GM19468 (cell line): ENCODE data around the gene GFOD2.
"Not testable (repeated sequence)": the region's sequence is repeated elsewhere in the genome, so short reads cannot be mapped to it uniquely, and the experiment has no call there.

Experiments
- ATAC-seq: cut with Tn5 transposase; IDR thresholded peaks from one replicate; pipeline ENCODE4 v1.9.1; 2021; ENCODE audit warnings: mild to moderate bottlenecking, moderate library complexity, moderate number of reproducible peaks; ENCODE audit not compliant: unreplicated experiment; ENCODE audit errors: extremely low read depth

GFOD2 gene

GRCh38 chr16:67707790-67708189 is 11.3 kb downstream of the GFOD2 start:
- ATAC-seq: no peak

GRCh38 chr16:67707210-67707609 is 11.9 kb downstream of the GFOD2 start:
- no peak for ATAC-seq

DNA sequence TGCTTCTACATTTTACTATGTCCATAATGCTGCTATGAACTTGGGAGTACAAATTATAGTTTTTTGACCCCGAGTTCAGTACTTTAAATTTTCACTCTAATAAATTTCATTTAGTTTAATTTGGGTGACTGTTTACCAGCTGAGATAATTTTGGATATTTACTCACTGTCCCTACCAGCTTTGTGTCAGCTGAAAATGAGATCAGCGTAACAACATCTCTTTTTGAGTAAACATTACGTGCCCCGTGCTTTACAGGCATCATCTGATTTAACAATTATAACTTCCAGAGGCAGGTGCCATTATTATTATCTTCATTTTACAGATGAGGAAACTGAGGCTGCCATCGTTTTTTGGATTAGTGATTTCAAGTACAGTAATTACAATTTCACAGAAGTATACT is 15.0 kb downstream of the GFOD2 start:
- ATAC-seq: no peak

- no peak for ATAC-seq
These were observed 15.5 kb downstream of the GFOD2 start for GRCh38 chr16:67703626-67704025.

DNA sequence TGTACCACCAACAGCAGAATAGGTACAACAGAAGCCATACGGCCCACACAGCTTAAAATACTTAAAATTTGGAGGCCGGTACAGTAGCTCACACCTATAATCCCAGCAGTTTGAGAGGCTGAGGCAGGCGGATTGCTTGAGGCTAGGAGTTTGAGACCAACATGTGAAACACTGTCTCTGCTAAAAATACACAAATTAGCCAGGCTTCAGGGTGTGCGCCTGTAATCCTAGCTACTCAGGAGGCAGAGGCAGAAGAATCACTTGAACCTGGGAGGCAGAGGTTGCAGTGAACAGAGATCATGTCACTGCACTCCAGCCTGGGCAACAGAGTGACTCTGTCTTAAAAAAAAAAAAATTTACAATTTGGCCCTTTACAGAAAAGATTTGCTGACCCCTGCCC is 17.0 kb downstream of the GFOD2 start:
- no peak for ATAC-seq

GRCh38 chr16:67701420-67701819 is 17.7 kb downstream of the GFOD2 start:
- ATAC-seq: no peak

DNA sequence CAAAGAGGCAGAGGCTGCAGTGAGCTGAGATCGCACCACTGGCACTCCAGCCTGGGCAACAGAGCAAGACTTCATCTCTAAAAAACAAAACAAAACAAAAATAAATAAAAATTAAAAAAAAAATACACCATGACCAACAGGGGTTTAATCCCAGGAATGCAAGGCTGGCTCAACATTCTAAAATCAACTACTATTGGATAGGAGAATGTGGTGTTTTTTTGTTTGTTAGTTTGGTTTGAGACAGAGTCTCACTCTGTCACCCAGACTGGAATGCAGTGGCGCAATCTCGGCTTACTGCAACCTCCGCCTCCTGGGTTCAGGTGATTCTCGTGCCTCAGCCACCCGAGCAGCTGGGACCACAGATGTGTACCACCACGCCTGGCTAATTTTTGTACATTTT is 19.9 kb downstream of the GFOD2 start:
- no peak for ATAC-seq

DNA sequence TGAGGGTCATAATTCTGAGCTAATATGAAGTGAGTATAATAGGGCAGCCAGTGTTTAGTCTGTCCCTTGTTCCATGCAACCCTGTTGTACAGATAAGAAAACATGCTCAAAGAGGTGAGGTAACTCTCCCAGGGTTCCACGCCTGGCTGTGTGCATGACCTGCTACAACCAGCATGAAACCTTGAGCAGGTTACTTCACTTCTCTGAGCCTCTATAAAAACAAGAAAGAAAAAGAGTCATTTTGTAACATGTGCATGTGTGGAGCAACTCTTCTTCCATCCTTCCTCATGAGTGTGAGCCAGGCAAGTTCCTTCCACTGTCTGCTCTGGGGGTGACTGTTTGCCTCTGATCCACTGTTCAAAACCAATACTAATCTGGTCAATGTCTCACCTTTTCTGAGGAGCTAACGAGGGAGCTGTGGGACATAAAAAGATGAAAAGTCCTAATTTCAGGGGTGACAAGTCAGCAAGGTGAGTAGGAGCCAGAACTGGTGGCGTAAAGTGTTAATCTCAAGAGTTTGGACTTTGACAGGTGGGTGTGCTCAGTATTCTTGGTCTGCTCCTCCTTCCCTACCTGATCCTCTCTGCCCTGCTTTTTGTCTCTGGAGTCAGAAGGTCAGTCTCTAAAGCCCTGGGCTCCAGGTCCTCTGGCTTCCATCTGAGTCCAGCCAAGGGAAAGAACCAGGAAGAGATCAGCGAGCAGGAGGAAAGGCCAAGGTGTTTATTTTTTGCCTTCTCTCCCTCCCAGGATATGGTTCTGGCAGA is 21.5 kb downstream of the GFOD2 start:
- no peak for ATAC-seq

DNA sequence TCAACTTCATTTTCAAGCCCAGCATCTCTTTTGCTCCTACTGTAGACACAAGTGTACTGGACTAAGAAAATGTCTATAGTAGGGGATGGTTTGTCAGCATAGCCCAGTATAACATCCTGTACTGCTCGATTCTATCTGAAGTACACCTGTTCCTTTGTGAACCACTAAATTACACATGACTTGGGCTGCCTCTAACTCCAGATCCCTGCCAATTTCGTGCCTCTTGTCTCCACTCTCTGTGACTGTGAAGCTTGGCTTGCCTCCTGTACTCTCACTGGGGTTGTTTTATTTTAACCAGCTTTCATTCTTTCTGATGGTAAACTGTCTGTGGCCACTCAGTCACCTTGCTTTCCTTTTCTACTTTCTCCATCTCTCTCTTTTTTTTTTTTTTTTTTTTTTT is 24.5 kb downstream of the GFOD2 start:
- ATAC-seq: no peak

DNA sequence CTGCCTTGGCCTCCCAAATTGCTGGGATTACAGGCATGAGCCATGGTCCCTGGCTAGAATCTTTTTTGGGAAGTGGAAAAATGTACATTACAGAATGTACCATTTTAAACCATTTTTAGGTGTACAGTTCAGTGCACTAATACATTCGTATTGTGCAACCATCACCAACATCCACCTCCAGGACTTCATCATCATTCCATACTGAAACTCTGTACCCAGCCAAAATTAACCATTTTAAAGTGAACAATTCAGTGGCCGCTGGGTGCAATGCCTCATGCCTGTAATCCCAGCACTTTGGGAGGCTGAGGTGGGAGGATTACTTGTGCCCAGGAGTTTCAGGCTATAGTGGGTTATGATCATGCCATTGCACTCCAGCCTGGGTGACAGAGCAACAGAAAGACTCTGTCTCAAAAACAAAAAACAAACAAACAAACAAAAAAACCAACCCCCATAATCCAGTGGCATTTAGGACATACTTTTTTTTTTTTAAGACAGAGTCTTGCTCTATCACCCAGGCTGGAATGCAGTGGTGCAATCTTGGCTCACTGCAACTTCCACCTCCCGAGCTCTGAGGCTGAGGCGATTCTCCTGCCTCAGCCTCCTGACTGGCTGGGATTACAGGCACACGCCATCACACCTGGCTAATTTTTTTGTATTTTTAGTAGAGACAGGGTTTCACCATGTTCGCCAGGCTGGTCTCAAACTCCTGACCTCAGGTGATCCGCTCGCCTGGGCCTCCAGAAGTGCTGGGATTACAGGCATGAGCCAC is 25.4 kb downstream of the GFOD2 start:
- not testable (repeated sequence) for ATAC-seq

DNA sequence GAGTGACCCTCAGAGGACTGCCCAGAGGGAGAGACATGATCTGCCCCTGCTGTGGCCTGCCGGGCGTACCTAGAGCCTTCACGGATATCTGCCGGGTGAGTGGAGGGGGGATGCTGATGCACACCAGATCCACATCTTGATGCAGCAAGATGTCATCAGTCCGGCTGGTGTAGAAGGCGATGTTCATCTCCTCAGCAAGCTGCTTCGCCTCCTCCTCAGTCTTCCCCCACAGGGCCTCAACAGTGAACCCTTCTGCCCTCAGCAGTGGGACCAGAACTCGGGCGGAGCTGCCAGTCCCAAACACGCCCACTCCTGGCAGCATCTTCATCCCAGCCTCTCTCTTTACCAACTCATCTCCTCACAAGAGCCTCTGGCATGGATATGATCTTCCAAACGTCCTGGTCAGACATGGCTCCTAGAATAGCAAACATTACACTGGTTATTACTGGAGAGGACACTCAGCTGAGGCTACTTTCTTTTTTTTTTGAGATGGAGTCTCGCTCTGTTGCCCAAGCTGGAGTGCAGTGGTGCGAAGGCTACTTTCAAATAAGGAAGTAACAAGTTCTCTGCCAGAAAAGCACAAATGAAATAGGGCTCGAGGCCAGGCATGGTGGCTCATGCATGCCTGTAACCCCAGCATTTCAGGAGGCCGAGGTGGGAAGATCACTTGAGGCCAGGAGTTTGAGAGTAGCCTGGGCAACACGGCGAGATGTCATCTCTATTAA is 33.6 kb downstream of the GFOD2 start:
- ATAC-seq: no peak

- ATAC-seq: no peak
These were observed 35.3 kb downstream of the GFOD2 start for GRCh38 chr16:67683767-67684166.

GRCh38 chr16:67679935-67680897 is 38.9 kb downstream of the GFOD2 start:
- ATAC-seq: no peak

- no peak for ATAC-seq
These were observed 40.6 kb downstream of the GFOD2 start for GRCh38 chr16:67678354-67679023.

- no peak for ATAC-seq
These were observed 41.4 kb downstream of the GFOD2 start for GRCh38 chr16:67677712-67678111.

GRCh38 chr16:67676939-67677338 is 42.2 kb downstream of the GFOD2 start:
- no peak for ATAC-seq

DNA sequence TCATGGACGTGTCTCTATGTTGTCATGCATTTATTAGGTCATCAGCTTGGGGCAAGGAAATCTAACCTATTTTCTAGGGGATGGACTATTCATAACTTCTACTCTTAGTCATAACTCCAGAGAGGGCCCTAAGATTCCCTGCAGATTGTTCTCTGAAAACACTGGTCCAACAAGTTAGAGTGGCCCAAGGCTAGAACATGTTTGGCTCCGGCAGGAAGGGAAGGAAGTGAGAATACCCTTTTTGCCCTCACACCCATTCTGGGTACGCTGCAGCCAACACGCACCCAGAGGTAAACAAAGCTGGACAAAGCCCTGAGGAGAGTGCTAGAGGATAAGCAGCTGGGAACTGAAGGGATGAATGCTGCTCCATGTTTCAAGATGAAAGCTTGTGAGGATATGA is 42.6 kb downstream of the GFOD2 start:
- no peak for ATAC-seq

GRCh38 chr16:67675999-67676398 is 43.1 kb downstream of the GFOD2 start:
- ATAC-seq: no peak

GRCh38 chr16:67675579-67675935 is 43.6 kb downstream of the GFOD2 start:
- no peak for ATAC-seq
